HepG2 (cell line): ENCODE measurements around the gene TIPRL. TPM values are rescaled to one million over a fixed set of nuclear protein-coding genes. Genes with fewer than 3 reads are reported as not detected.

Source experiments
- EP300 ChIP-seq, 3 experiments: sonication (generic) in 1 of 3; formaldehyde crosslinking in 1 of 3; IDR thresholded peaks; 2 replicates each; pipeline versions ENCODE4 v1.5.1 to v1.6.1; 2011 to 2020; ENCODE audit warnings: low read depth in 2 of 3, low read length in 2 of 3, borderline replicate concordance in 1 of 3, improper control_type of control experiment in 1 of 3, mild to moderate bottlenecking in 1 of 3, missing genetic modification reagents in 1 of 3, moderate library complexity in 1 of 3
- HNF4A ChIP-seq: sonication (generic); formaldehyde crosslinking; IDR thresholded peaks from 2 replicates; pipeline ENCODE4 v1.4.0; 2020; ENCODE audit warnings: missing genetic modification reagents
- MTF1 ChIP-seq: sonication (generic); formaldehyde crosslinking; IDR thresholded peaks from 2 replicates; pipeline ENCODE4 v1.5.0; 2020; ENCODE audit warnings: missing genetic modification reagents
- NCOA1 ChIP-seq: sonication (generic); formaldehyde crosslinking; IDR thresholded peaks from 2 replicates; pipeline ENCODE4 v1.9.0; 2021; ENCODE audit warnings: missing genetic modification reagents
- NFE2 ChIP-seq: sonication (generic); formaldehyde crosslinking; IDR thresholded peaks from 2 replicates; pipeline ENCODE4 v1.4.0; 2020; ENCODE audit warnings: missing genetic modification reagents
- NFKB2 ChIP-seq: sonication (generic); formaldehyde crosslinking; IDR thresholded peaks from 2 replicates; pipeline ENCODE4 v1.4.0; 2020; ENCODE audit warnings: missing genetic modification reagents, borderline replicate concordance
- TEAD2 ChIP-seq: sonication (generic); formaldehyde crosslinking; IDR thresholded peaks from 2 replicates; pipeline ENCODE4 v1.9.0; 2021; ENCODE audit warnings: missing genetic modification reagents
- ZMAT3 ChIP-seq: sonication (generic); formaldehyde crosslinking; conservative IDR thresholded peaks from 2 replicates; pipeline ENCODE4 v1.7.0; 2021; ENCODE audit warnings: missing genetic modification reagents
- ZNF160 ChIP-seq: sonication (generic); formaldehyde crosslinking; IDR thresholded peaks from 2 replicates; pipeline ENCODE4 v1.8.0; 2022; ENCODE audit warnings: mild to moderate bottlenecking, inconsistent platforms, missing genetic modification reagents
- ZNF3 ChIP-seq: IDR thresholded peaks from 2 replicates; pipeline ENCODE4 v1.7.0; 2017; ENCODE audit warnings: inconsistent platforms
- ZNF775 ChIP-seq: sonication (generic); formaldehyde crosslinking; IDR thresholded peaks from 2 replicates; pipeline ENCODE4 v1.4.0; 2020; ENCODE audit warnings: missing genetic modification reagents, mild to moderate bottlenecking, moderate library complexity, borderline replicate concordance
- polyA plus RNA-seq, 8 experiments: library from polyadenylated mRNA; depleted of rRNA in 3 of 8; stranded (reverse) in 7 of 8; unstranded in 1 of 8; fragments of >200 nt; fragmentation: Illumina TruSeq in 4 of 8; extraction: Trizol in 4 of 8; gene quantifications; 2 replicates each; pipeline versions ENCODE4 v1.2.1 to v1.2.3, GENCODE V29; 2011 to 2016; ENCODE audit warnings: low read depth in 4 of 8, missing spikeins in 1 of 8, mixed read lengths in 1 of 8; ENCODE audit not compliant: insufficient read depth in 1 of 8
- total RNA-seq, 5 experiments: library from RNA; depleted of rRNA; stranded (reverse); fragments of >200 nt; fragmentation: Illumina TruSeq; extraction: Trizol; gene quantifications; 2 replicates each; pipeline ENCODE4 v1.2.3, GENCODE V29; 2016; ENCODE audit warnings: low read depth in 1 of 5
- TF ChIP-seq, protein P1 (sequence below): IDR thresholded peaks from 2 replicates; pipeline ENCODE4 v1.6.1; 2016; ENCODE audit warnings: low read depth, control low read depth
- TF ChIP-seq, protein P2 (sequence below): sonication (generic); formaldehyde crosslinking; IDR thresholded peaks from 2 replicates; pipeline ENCODE4 v1.5.0; 2020; ENCODE audit warnings: mild to moderate bottlenecking, missing genetic modification reagents, borderline replicate concordance
- TF ChIP-seq, protein P3 (sequence below): sonication (generic); formaldehyde crosslinking; IDR thresholded peaks from 2 replicates; pipeline ENCODE4 v1.4.0; 2020; ENCODE audit warnings: missing genetic modification reagents

The TIPRL gene
- total and polyA plus RNA-seq, 2 of the 13 experiments (the other 11 are each of a cell fraction or from before 2014, with no cell fraction given): 10.1 to 22.8 TPM

DNA sequence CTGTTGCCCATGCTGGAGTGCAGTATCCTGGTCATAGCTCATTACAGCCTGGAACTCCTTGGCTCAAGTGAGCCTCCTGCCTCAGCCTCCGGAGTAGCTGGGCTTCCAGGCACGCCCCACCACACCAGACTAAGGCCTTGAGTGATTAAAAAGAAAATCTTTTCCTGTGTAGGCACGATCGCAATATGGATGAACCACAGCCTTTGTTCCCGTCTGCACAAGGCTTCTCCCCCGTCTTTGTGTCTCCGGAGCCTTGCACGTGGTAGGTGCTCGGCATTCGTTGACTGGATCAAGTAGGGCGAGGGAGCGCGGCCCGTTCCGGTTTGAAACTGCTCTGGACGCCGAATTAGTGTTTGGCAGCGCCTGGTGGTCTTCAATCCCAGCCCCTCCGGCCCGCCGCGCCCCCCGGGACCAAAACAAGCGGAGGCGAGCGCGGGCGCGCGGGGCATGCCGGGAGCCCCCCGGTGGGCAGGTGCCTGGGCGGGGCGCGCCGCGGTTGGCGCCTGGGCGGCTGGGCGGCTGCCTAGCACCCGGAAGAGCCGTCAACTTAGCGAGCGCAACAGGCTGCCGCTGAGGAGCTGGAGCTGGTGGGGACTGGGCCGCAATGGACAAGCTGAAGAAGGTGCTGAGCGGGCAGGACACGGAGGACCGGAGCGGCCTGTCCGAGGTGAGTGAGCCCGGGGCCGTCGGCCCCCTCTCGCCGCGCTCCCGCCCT, 46.9 kb downstream of the TIPRL start, which contains the start of gene SFT2D2 (continued):
- TF ChIP-seq, protein P1, sequence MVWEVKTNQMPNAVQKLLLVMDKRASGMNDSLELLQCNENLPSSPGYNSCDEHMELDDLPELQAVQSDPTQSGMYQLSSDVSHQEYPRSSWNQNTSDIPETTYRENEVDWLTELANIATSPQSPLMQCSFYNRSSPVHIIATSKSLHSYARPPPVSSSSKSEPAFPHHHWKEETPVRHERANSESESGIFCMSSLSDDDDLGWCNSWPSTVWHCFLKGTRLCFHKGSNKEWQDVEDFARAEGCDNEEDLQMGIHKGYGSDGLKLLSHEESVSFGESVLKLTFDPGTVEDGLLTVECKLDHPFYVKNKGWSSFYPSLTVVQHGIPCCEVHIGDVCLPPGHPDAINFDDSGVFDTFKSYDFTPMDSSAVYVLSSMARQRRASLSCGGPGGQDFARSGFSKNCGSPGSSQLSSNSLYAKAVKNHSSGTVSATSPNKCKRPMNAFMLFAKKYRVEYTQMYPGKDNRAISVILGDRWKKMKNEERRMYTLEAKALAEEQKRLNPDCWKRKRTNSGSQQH (CRISPR knock-in tag): 0 out of 2 replicates have a peak, but pooled peaks have one; percentile 21
- TF ChIP-seq ZNF775 (no peak), NFKB2 (CRISPR knock-in tag) (peak; percentile 85), NFE2 (0 out of 2 replicates have a peak, but pooled peaks have one; percentile 8), MTF1 (CRISPR knock-in tag) (0 out of 2 replicates have a peak, but pooled peaks have one; percentile 76), ZNF3 (no peak), NCOA1 (no peak), ZNF160 (CRISPR knock-in tag) (no peak), HNF4A (no peak), TEAD2 (CRISPR knock-in tag) (peak; percentile 51; the same call in 1 of the 2 replicates), EP300 (IDR thresholded peaks at IDR 0.05; ENCODE audit: low read depth in 2 of 2, low read length in 2 of 2) (no peak), EP300 (CRISPR knock-in tag; IDR thresholded peaks at IDR 0.05; ENCODE audit: borderline replicate concordance) (no peak; the same call in 1 of the 2 replicates), ZMAT3 (CRISPR knock-in tag) (peak; percentile 72; the same call in 1 of the 2 replicates)
- TF ChIP-seq, protein P2, sequence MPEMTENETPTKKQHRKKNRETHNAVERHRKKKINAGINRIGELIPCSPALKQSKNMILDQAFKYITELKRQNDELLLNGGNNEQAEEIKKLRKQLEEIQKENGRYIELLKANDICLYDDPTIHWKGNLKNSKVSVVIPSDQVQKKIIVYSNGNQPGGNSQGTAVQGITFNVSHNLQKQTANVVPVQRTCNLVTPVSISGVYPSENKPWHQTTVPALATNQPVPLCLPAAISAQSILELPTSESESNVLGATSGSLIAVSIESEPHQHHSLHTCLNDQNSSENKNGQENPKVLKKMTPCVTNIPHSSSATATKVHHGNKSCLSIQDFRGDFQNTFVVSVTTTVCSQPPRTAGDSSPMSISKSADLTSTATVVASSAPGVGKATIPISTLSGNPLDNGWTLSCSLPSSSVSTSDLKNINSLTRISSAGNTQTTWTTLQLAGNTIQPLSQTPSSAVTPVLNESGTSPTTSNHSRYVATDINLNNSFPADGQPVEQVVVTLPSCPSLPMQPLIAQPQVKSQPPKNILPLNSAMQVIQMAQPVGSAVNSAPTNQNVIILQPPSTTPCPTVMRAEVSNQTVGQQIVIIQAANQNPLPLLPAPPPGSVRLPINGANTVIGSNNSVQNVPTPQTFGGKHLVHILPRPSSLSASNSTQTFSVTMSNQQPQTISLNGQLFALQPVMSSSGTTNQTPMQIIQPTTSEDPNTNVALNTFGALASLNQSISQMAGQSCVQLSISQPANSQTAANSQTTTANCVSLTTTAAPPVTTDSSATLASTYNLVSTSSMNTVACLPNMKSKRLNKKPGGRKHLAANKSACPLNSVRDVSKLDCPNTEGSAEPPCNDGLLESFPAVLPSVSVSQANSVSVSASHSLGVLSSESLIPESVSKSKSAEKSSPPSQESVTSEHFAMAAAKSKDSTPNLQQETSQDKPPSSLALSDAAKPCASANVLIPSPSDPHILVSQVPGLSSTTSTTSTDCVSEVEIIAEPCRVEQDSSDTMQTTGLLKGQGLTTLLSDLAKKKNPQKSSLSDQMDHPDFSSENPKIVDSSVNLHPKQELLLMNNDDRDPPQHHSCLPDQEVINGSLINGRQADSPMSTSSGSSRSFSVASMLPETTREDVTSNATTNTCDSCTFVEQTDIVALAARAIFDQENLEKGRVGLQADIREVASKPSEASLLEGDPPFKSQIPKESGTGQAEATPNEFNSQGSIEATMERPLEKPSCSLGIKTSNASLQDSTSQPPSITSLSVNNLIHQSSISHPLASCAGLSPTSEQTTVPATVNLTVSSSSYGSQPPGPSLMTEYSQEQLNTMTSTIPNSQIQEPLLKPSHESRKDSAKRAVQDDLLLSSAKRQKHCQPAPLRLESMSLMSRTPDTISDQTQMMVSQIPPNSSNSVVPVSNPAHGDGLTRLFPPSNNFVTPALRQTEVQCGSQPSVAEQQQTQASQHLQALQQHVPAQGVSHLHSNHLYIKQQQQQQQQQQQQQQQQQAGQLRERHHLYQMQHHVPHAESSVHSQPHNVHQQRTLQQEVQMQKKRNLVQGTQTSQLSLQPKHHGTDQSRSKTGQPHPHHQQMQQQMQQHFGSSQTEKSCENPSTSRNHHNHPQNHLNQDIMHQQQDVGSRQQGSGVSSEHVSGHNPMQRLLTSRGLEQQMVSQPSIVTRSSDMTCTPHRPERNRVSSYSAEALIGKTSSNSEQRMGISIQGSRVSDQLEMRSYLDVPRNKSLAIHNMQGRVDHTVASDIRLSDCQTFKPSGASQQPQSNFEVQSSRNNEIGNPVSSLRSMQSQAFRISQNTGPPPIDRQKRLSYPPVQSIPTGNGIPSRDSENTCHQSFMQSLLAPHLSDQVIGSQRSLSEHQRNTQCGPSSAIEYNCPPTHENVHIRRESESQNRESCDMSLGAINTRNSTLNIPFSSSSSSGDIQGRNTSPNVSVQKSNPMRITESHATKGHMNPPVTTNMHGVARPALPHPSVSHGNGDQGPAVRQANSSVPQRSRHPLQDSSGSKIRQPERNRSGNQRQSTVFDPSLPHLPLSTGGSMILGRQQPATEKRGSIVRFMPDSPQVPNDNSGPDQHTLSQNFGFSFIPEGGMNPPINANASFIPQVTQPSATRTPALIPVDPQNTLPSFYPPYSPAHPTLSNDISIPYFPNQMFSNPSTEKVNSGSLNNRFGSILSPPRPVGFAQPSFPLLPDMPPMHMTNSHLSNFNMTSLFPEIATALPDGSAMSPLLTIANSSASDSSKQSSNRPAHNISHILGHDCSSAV (CRISPR knock-in tag): no peak
- TF ChIP-seq, protein P3, sequence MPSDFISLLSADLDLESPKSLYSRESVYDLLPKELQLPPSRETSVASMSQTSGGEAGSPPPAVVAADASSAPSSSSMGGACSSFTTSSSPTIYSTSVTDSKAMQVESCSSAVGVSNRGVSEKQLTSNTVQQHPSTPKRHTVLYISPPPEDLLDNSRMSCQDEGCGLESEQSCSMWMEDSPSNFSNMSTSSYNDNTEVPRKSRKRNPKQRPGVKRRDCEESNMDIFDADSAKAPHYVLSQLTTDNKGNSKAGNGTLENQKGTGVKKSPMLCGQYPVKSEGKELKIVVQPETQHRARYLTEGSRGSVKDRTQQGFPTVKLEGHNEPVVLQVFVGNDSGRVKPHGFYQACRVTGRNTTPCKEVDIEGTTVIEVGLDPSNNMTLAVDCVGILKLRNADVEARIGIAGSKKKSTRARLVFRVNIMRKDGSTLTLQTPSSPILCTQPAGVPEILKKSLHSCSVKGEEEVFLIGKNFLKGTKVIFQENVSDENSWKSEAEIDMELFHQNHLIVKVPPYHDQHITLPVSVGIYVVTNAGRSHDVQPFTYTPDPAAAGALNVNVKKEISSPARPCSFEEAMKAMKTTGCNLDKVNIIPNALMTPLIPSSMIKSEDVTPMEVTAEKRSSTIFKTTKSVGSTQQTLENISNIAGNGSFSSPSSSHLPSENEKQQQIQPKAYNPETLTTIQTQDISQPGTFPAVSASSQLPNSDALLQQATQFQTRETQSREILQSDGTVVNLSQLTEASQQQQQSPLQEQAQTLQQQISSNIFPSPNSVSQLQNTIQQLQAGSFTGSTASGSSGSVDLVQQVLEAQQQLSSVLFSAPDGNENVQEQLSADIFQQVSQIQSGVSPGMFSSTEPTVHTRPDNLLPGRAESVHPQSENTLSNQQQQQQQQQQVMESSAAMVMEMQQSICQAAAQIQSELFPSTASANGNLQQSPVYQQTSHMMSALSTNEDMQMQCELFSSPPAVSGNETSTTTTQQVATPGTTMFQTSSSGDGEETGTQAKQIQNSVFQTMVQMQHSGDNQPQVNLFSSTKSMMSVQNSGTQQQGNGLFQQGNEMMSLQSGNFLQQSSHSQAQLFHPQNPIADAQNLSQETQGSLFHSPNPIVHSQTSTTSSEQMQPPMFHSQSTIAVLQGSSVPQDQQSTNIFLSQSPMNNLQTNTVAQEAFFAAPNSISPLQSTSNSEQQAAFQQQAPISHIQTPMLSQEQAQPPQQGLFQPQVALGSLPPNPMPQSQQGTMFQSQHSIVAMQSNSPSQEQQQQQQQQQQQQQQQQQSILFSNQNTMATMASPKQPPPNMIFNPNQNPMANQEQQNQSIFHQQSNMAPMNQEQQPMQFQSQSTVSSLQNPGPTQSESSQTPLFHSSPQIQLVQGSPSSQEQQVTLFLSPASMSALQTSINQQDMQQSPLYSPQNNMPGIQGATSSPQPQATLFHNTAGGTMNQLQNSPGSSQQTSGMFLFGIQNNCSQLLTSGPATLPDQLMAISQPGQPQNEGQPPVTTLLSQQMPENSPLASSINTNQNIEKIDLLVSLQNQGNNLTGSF: peak; percentile 82
